ENCODE measurements around the gene KLHL8.
"Not testable (repeated sequence)": the region's sequence is repeated elsewhere in the genome, so short reads cannot be mapped to it uniquely, and the experiment has no call there.

The KLHL8 gene

GRCh38 chr4:87179751-87180150 lies 40.7 kb downstream of the KLHL8 start:
- DNase-seq (ENCODE audit: low read depth) = no peak

GRCh38 chr4:87174672-87175071 lies 45.7 kb downstream of the KLHL8 start:
- DNase-seq (ENCODE audit: low read depth) = no peak

- no peak for DNase-seq (ENCODE audit: low read depth)
These were observed 48.5 kb downstream of the KLHL8 start for GRCh38 chr4:87171944-87172343.

GRCh38 chr4:87166296-87166854 lies 54.0 kb downstream of the KLHL8 start:
- DNase-seq (ENCODE audit: low read depth) = no peak

GRCh38 chr4:87165892-87166291 lies 54.5 kb downstream of the KLHL8 start:
- DNase-seq (ENCODE audit: low read depth) = no peak

GRCh38 chr4:87153078-87153870 lies 67.1 kb downstream of the KLHL8 start:
- DNase-seq (ENCODE audit: low read depth) = no peak

GRCh38 chr4:87152310-87153041 lies 67.9 kb downstream of the KLHL8 start:
- no peak for DNase-seq (ENCODE audit: low read depth)

- DNase-seq (ENCODE audit: low read depth) = no peak
These were observed 68.7 kb downstream of the KLHL8 start for GRCh38 chr4:87151730-87152129.

- no peak for DNase-seq (ENCODE audit: low read depth)
These were observed 69.7 kb downstream of the KLHL8 start for GRCh38 chr4:87150498-87151261.

GRCh38 chr4:87147116-87147515 lies 73.3 kb downstream of the KLHL8 start:
- no peak for DNase-seq (ENCODE audit: low read depth)

GRCh38 chr4:87145934-87146333 lies 74.5 kb downstream of the KLHL8 start:
- not testable (repeated sequence) for DNase-seq (ENCODE audit: low read depth)

- no peak for DNase-seq (ENCODE audit: low read depth)
These were observed 76.1 kb downstream of the KLHL8 start for GRCh38 chr4:87144356-87144755.

- DNase-seq (ENCODE audit: low read depth) = no peak
These were observed 79.0 kb downstream of the KLHL8 start for GRCh38 chr4:87141428-87141827.

- no peak for DNase-seq (ENCODE audit: low read depth)
These were observed 86.3 kb downstream of the KLHL8 start for GRCh38 chr4:87134122-87134521.

GRCh38 chr4:87133183-87133582 lies 87.2 kb downstream of the KLHL8 start:
- DNase-seq (ENCODE audit: low read depth) = no peak

GRCh38 chr4:87132035-87132434 lies 88.4 kb downstream of the KLHL8 start:
- no peak for DNase-seq (ENCODE audit: low read depth)

- DNase-seq (ENCODE audit: low read depth) = no peak
These were observed 89.3 kb downstream of the KLHL8 start for GRCh38 chr4:87130985-87131703.

GRCh38 chr4:87129681-87130080 lies 90.7 kb downstream of the KLHL8 start:
- no peak for DNase-seq (ENCODE audit: low read depth)

- no peak for DNase-seq (ENCODE audit: low read depth)
These were observed 92.3 kb downstream of the KLHL8 start for GRCh38 chr4:87128006-87128705.

GRCh38 chr4:87126056-87126455 lies 94.4 kb downstream of the KLHL8 start:
- no peak for DNase-seq (ENCODE audit: low read depth)

- DNase-seq (ENCODE audit: low read depth) = no peak
These were observed 98.2 kb downstream of the KLHL8 start for GRCh38 chr4:87122252-87122651.

Measured in activated T-helper 9 cell treated with anti-CD3 and anti-CD28 coated beads, Interleukin-2, amount 50 U/mL, for 16 hours (primary cell).